IMR-90 (cell line): Measurements from ENCODE around the gene PAGE1. TPM values are rescaled to one million over a fixed set of nuclear protein-coding genes. Genes with fewer than 3 reads are reported as not detected.

Experiments used
- ATAC-seq: fragments of 200-7000 bp; cut with Tn5 transposase; 2 replicates; pipeline ENCODE4 v1.9.1; 2020; ENCODE audit warnings: low read depth, mild to moderate bottlenecking, moderate library complexity
- BruUV-seq: library from RNA; stranded (reverse); fragments of 400-500 nt; replicated peaks from 2 replicates; lab custom pipeline; 2021; lab: Mats Ljungman, UMichigan
- CTCF ChIA-PET: fragments of 300-600 bp; formaldehyde crosslinking; extraction: SDS; loops from one replicate; lab custom pipeline; 2021; ENCODE audit warnings: antibody characterized with exemption; lab: Yijun Ruan, JAX
- POLR2A ChIA-PET: fragments of 300-600 bp; sonication (Branson Sonifier 250); formaldehyde crosslinking; loops from one replicate; lab custom pipeline; 2022; ENCODE audit warnings: antibody characterized with exemption; ENCODE audit not compliant: unreplicated experiment; lab: Charles Lee
- DNase-seq: peaks from one replicate; pipeline ENCODE4 v3.0.0; 2013
- H2AFZ ChIP-seq: replicated peaks from 2 replicates; pipeline ENCODE3; 2013; ENCODE audit warnings: low read length, mild to moderate bottlenecking; ENCODE audit not compliant: poor library complexity
- H2AK5ac ChIP-seq: 2 replicates; pipeline ENCODE4 v1.6.1; 2013; ENCODE audit warnings: low read depth, low read length, inconsistent platforms
- H2AK9ac ChIP-seq: replicated peaks from 2 replicates; pipeline ENCODE3; 2013; ENCODE audit warnings: mild to moderate bottlenecking, low read depth, low read length, moderate library complexity; ENCODE audit not compliant: poor library complexity
- H2BK120ac ChIP-seq: 2 replicates; pipeline ENCODE4 v1.6.1; 2013; ENCODE audit warnings: low read depth, low read length, inconsistent platforms
- H2BK15ac ChIP-seq: 3 replicates; pipeline ENCODE4 v1.6.1; 2013; ENCODE audit warnings: low read depth, low read length, inconsistent platforms
- H2BK20ac ChIP-seq: 2 replicates; pipeline ENCODE4 v1.6.1; 2013; ENCODE audit warnings: low read depth, mild to moderate bottlenecking, inconsistent platforms, low read length, moderate library complexity
- H2BK5ac ChIP-seq: 2 replicates; pipeline ENCODE4 v1.6.1; 2013; ENCODE audit warnings: mild to moderate bottlenecking, low read depth, low read length, inconsistent platforms; ENCODE audit not compliant: poor library complexity, severe bottlenecking
- H3K14ac ChIP-seq: replicated peaks from 2 replicates; pipeline ENCODE4 v1.6.1; 2013; ENCODE audit warnings: low read depth, low read length, inconsistent platforms
- H3K18ac ChIP-seq: 2 replicates; pipeline ENCODE4 v1.6.1; 2013; ENCODE audit warnings: low read depth, low read length, control low read depth
- H3K23ac ChIP-seq: 2 replicates; pipeline ENCODE4 v1.6.1; 2013; ENCODE audit warnings: low read depth, low read length, inconsistent platforms
- H3K27ac ChIP-seq: 2 replicates; pipeline ENCODE4 v1.5.1; 2013; ENCODE audit warnings: mild to moderate bottlenecking, control low read depth, low read length; ENCODE audit not compliant: insufficient read depth
- H3K27me3 ChIP-seq: 2 replicates; pipeline ENCODE4 v1.6.1; 2013; ENCODE audit warnings: low read length; ENCODE audit not compliant: control insufficient read depth, insufficient read depth
- H3K36me3 ChIP-seq: 2 replicates; pipeline ENCODE4 v1.6.1; 2013; ENCODE audit warnings: low read length, mixed read lengths; ENCODE audit not compliant: control insufficient read depth, insufficient read depth
- H3K4ac ChIP-seq: 2 replicates; pipeline ENCODE4 v1.6.1; 2013; ENCODE audit warnings: low read depth, low read length, inconsistent platforms
- H3K4me1 ChIP-seq: 2 replicates; pipeline ENCODE4 v1.6.1; 2013; ENCODE audit warnings: low read length, mixed read lengths; ENCODE audit not compliant: control insufficient read depth, insufficient read depth
- H3K4me2 ChIP-seq: 2 replicates; pipeline ENCODE4 v1.6.1; 2013; ENCODE audit warnings: low read depth, mild to moderate bottlenecking, control low read depth, low read length, moderate library complexity
- H3K4me3 ChIP-seq: 2 replicates; pipeline ENCODE4 v1.5.1; 2013; ENCODE audit warnings: low read depth, mild to moderate bottlenecking, control low read depth, low read length, moderate library complexity; ENCODE audit not compliant: insufficient read depth
- H3K56ac ChIP-seq: 2 replicates; pipeline ENCODE4 v1.6.1; 2013; ENCODE audit warnings: low read length, inconsistent platforms; ENCODE audit not compliant: insufficient read depth; ENCODE audit errors: extremely low read depth
- H3K79me1 ChIP-seq, 2 experiments: 2 replicates each; pipeline ENCODE4 v1.6.1; 2013; ENCODE audit warnings: low read length in 2 of 2, inconsistent platforms in 1 of 2, low read depth in 1 of 2
- H3K9ac ChIP-seq: 2 replicates; pipeline ENCODE4 v1.6.1; 2013; ENCODE audit warnings: low read depth, low read length, control low read depth
- H3K9me1 ChIP-seq: 2 replicates; pipeline ENCODE4 v1.6.1; 2013; ENCODE audit warnings: low read length, inconsistent platforms; ENCODE audit not compliant: insufficient read depth
- H3K9me3 ChIP-seq: 2 replicates; pipeline ENCODE4 v1.6.1; 2013; ENCODE audit warnings: low read length; ENCODE audit not compliant: control insufficient read depth, insufficient read depth
- H4K20me1 ChIP-seq: 2 replicates; pipeline ENCODE4 v1.6.1; 2013; ENCODE audit warnings: low read length, inconsistent platforms; ENCODE audit not compliant: insufficient read depth
- H4K5ac ChIP-seq: 2 replicates; pipeline ENCODE4 v1.6.1; 2013; ENCODE audit warnings: mild to moderate bottlenecking, low read depth, low read length, control low read depth
- H4K8ac ChIP-seq, 2 experiments: 2 replicates each; pipeline ENCODE4 v1.6.1; 2013; ENCODE audit warnings: low read depth in 2 of 2, low read length in 2 of 2, control low read depth in 1 of 2, inconsistent platforms in 1 of 2
- H4K91ac ChIP-seq: 2 replicates; pipeline ENCODE4 v1.6.1; 2013; ENCODE audit warnings: low read depth, low read length, inconsistent platforms; ENCODE audit not compliant: insufficient read depth
- MAFK ChIP-seq: IDR thresholded peaks from 2 replicates; pipeline ENCODE4 v1.6.1; 2012; ENCODE audit warnings: low read depth, low read length, improper control_type of control experiment
- MXI1 ChIP-seq: IDR thresholded peaks from 2 replicates; pipeline ENCODE4 v1.6.1; 2012; ENCODE audit warnings: low read depth, mild to moderate bottlenecking, low read length, moderate library complexity, borderline replicate concordance
- SMC3 ChIP-seq: fragments of 150-350 bp; IDR thresholded peaks from 2 replicates; pipeline ENCODE4 v1.6.1; 2016; ENCODE audit warnings: low read depth, mild to moderate bottlenecking, antibody characterized with exemption, low read length, moderate library complexity
- WGBS, 2 experiments: methylation state at CpG; one replicate each; pipeline versions ENCODE4 v1.1.5 to v1.1.7; 2013; ENCODE audit warnings: missing lambda C conversion rate in 2 of 2; ENCODE audit not compliant: insufficient read length in 1 of 2; ENCODE audit errors: extremely low coverage in 2 of 2; 5-methylcytosine and 5-hydroxymethylcytosine counted together
- dilution Hi-C: fragments of 300-500 bp; cut with HindIII; formaldehyde crosslinking; loops from one replicate; pipeline ENCODE4 v1.14.3; 2018; ENCODE audit warnings: low sequenced_read_pairs; ENCODE audit not compliant: unreplicated experiment
- in situ Hi-C: fragments of 300-500 bp; cut with MboI; formaldehyde crosslinking; loops from 3 replicates; pipeline ENCODE4 v1.14.3; 2019; ENCODE audit warnings: low sequenced_read_pairs, inconsistent platforms, mixed read lengths
- intact Hi-C: fragments of 100-400 bp; cut with micrococcal nuclease; formaldehyde crosslinking; loops from 2 replicates; pipeline ENCODE4 v1.10.0; 2022
- polyA plus RNA-seq, 3 experiments: library from polyadenylated mRNA; depleted of rRNA; stranded (reverse); fragments of >200 nt; gene quantifications; 2 replicates each; pipeline ENCODE4 v1.2.3, GENCODE V29; 2012; ENCODE audit warnings: low replicate concordance in 1 of 3
- total RNA-seq: library from RNA; depleted of rRNA; stranded (reverse); fragments of >200 nt; gene quantifications from 2 replicates; pipeline ENCODE4 v1.2.3, GENCODE V29; 2012
- TF ChIP-seq, protein P1 (sequence below): conservative IDR thresholded peaks from 2 replicates; pipeline ENCODE4 v1.5.1; 2012; ENCODE audit warnings: mild to moderate bottlenecking, low read depth, low read length, improper control_type of control experiment

PAGE1 gene
- total and polyA plus RNA-seq, 2 of the 4 experiments (the other 2 are of a cell fraction): not detected

GRCh38 chrX:49661881-49662280, 33.9 kb downstream of the PAGE1 start:
- no peak overlapping the region for H2BK5ac ChIP-seq
- H2AK9ac ChIP-seq: no peak overlapping the region
- peaks cover 4% of the 10 kb centered on the region; the same call in 1 of the 2 replicates for H3K9me3 ChIP-seq
- H2BK120ac ChIP-seq: no peak overlapping the region
- TF ChIP-seq SMC3 (no peak), MAFK (no peak), MXI1 (no peak)
- TF ChIP-seq, protein P1, sequence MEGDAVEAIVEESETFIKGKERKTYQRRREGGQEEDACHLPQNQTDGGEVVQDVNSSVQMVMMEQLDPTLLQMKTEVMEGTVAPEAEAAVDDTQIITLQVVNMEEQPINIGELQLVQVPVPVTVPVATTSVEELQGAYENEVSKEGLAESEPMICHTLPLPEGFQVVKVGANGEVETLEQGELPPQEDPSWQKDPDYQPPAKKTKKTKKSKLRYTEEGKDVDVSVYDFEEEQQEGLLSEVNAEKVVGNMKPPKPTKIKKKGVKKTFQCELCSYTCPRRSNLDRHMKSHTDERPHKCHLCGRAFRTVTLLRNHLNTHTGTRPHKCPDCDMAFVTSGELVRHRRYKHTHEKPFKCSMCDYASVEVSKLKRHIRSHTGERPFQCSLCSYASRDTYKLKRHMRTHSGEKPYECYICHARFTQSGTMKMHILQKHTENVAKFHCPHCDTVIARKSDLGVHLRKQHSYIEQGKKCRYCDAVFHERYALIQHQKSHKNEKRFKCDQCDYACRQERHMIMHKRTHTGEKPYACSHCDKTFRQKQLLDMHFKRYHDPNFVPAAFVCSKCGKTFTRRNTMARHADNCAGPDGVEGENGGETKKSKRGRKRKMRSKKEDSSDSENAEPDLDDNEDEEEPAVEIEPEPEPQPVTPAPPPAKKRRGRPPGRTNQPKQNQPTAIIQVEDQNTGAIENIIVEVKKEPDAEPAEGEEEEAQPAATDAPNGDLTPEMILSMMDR: no peak
- H2BK15ac ChIP-seq: no peak overlapping the region
- no peak overlapping the region for H2BK20ac ChIP-seq
- H3K4me2 ChIP-seq: no peak overlapping the region
- in situ Hi-C loops (no loop called here), intact Hi-C loops (no loop called here), dilution Hi-C loops (no loop called here)
- 40% methylated on average over 1 of the region's 4 CpGs; no CpG with 5 or more reads in 1 of the 2 experiments for WGBS, 2 experiments
- ChIA-PET CTCF (no interaction called here), POLR2A (no interaction called here)
- no peak overlapping the region for H3K56ac ChIP-seq
- no peak overlapping the region for H4K91ac ChIP-seq
- H4K20me1 ChIP-seq: no peaks in the 10 kb centered on the region
- H2AFZ ChIP-seq: no peak overlapping the region
- H4K5ac ChIP-seq: no peak overlapping the region
- no peak overlapping the region for H3K4ac ChIP-seq
- DNase-seq: no peak
- no peak overlapping the region for H3K18ac ChIP-seq
- no peaks in the 10 kb centered on the region; the same call in 1 of the 2 replicates for H3K27me3 ChIP-seq
- H4K8ac ChIP-seq: no peak overlapping the region
- H3K9ac ChIP-seq: no peak overlapping the region
- no peak overlapping the region for H3K27ac ChIP-seq
- H2AK5ac ChIP-seq: no peak overlapping the region
- no peaks in the 10 kb centered on the region for H3K4me1 ChIP-seq
- H3K79me1 ChIP-seq: no peaks in the 10 kb centered on the region
- no peak overlapping the region for H3K23ac ChIP-seq
- no peak overlapping the region for H3K14ac ChIP-seq
- no TSS peak for BruUV-seq
- H3K4me3 ChIP-seq: no peak overlapping the region
- H3K36me3 ChIP-seq: no peaks in the 10 kb centered on the region
- H3K9me1 ChIP-seq: no peaks in the 10 kb centered on the region
- ATAC-seq: no peak
